ENCODE data around the gene TGIF1.

DNA sequence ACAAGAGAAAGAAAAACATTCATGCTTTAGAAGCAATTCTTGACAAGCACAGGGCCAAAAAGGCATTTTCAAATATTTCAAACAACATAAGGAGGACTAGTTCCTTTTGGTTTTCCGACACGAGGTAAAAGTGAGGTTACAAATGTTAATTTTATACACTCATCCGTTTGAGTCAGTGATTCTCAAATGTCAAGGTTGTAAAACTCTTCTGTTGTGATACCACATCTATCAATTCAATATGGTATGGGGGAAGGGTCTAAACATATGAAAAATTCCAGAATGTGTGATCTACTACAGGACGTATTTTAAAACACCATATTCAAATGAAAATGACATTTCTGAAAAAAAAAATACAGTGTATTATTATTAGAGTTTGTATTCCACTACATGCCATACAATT lies 52.7 kb downstream of the TGIF1 start:
- TF ChIP-seq NR1H2 (CRISPR knock-in tag; IDR thresholded peaks at IDR 0.05), result no peak
- TF ChIP-seq, protein P1, sequence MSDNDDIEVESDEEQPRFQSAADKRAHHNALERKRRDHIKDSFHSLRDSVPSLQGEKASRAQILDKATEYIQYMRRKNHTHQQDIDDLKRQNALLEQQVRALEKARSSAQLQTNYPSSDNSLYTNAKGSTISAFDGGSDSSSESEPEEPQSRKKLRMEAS (CRISPR knock-in tag; IDR thresholded peaks at IDR 0.05), result no peak
- no peak for TF ChIP-seq STAG1 (CRISPR knock-in tag; IDR thresholded peaks at IDR 0.05; ENCODE audit: borderline replicate concordance)
- TF ChIP-seq, protein P2, sequence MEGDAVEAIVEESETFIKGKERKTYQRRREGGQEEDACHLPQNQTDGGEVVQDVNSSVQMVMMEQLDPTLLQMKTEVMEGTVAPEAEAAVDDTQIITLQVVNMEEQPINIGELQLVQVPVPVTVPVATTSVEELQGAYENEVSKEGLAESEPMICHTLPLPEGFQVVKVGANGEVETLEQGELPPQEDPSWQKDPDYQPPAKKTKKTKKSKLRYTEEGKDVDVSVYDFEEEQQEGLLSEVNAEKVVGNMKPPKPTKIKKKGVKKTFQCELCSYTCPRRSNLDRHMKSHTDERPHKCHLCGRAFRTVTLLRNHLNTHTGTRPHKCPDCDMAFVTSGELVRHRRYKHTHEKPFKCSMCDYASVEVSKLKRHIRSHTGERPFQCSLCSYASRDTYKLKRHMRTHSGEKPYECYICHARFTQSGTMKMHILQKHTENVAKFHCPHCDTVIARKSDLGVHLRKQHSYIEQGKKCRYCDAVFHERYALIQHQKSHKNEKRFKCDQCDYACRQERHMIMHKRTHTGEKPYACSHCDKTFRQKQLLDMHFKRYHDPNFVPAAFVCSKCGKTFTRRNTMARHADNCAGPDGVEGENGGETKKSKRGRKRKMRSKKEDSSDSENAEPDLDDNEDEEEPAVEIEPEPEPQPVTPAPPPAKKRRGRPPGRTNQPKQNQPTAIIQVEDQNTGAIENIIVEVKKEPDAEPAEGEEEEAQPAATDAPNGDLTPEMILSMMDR (IDR thresholded peaks at IDR 0.05 in 2 of 3, conservative IDR thresholded peaks at IDR 0.05 in 1 of 3; ENCODE audit: insufficient read depth in 2 of 3, low read depth in 1 of 3, low read length in 3 of 3), result no peak
- no peak for TF ChIP-seq RFX7 (CRISPR knock-in tag; IDR thresholded peaks at IDR 0.05)
- no peak for TF ChIP-seq NCOA4 (IDR thresholded peaks at IDR 0.05; ENCODE audit: partially characterized antibody)
- no peak for TF ChIP-seq ATF7 (IDR thresholded peaks at IDR 0.05)
- no peak for TF ChIP-seq EZH2 (IDR thresholded peaks at IDR 0.05; ENCODE audit: borderline replicate concordance, low read depth, low read length)
- TF ChIP-seq, protein P3, sequence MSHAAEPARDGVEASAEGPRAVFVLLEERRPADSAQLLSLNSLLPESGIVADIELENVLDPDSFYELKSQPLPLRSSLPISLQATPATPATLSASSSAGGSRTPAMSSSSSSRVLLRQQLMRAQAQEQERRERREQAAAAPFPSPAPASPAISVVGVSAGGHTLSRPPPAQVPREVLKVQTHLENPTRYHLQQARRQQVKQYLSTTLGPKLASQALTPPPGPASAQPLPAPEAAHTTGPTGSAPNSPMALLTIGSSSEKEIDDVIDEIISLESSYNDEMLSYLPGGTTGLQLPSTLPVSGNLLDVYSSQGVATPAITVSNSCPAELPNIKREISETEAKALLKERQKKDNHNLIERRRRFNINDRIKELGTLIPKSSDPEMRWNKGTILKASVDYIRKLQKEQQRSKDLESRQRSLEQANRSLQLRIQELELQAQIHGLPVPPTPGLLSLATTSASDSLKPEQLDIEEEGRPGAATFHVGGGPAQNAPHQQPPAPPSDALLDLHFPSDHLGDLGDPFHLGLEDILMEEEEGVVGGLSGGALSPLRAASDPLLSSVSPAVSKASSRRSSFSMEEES (CRISPR knock-in tag; IDR thresholded peaks at IDR 0.05), result no peak
- TF ChIP-seq BRCA1 (IDR thresholded peaks at IDR 0.05), result no peak
- TF ChIP-seq BRCA1 (CRISPR knock-in tag; IDR thresholded peaks at IDR 0.05), result no peak

Data from K562 (cell line).